ENCODE results near the gene CNOT6.
"Not testable (repeated sequence)": the region's sequence is repeated elsewhere in the genome, so short reads cannot be mapped to it uniquely, and the experiment has no call there.

Gene CNOT6

GRCh38 chr5:180475969-180476524, 18.1 kb upstream of the CNOT6 start:
- H3K27me3 Mint-ChIP-seq; H3K9me3 Mint-ChIP-seq; H3K27ac Mint-ChIP-seq (ENCODE audit: low read depth); DNase-seq (ENCODE audit: low spot score in 2 of 2); H3K4me3 Mint-ChIP-seq; ATAC-seq (replicated peaks; ENCODE audit: extremely low read depth, poor library complexity, severe bottlenecking); H3K36me3 Mint-ChIP-seq (ENCODE audit: insufficient read depth); H3K4me1 Mint-ChIP-seq: not testable (repeated sequence)

GRCh38 chr5:180484813-180485212, 9.4 kb upstream of the CNOT6 start:
- no peak overlapping the region for H3K4me3 Mint-ChIP-seq
- no peaks in the 10 kb centered on the region for H3K27me3 Mint-ChIP-seq
- H3K36me3 Mint-ChIP-seq (ENCODE audit: insufficient read depth), result no peaks in the 10 kb centered on the region
- ATAC-seq (replicated peaks; ENCODE audit: extremely low read depth, poor library complexity, severe bottlenecking) (no peak), DNase-seq (ENCODE audit: low spot score in 2 of 2) (no peak)
- no peaks in the 10 kb centered on the region for H3K9me3 Mint-ChIP-seq
- H3K27ac Mint-ChIP-seq (ENCODE audit: low read depth), result no peak overlapping the region
- no peaks in the 10 kb centered on the region for H3K4me1 Mint-ChIP-seq

- H3K36me3 Mint-ChIP-seq (ENCODE audit: insufficient read depth), result no peaks in the 10 kb centered on the region
- no peaks in the 10 kb centered on the region for H3K27me3 Mint-ChIP-seq
- no peaks in the 10 kb centered on the region for H3K4me1 Mint-ChIP-seq
- H3K9me3 Mint-ChIP-seq, result no peaks in the 10 kb centered on the region
- ATAC-seq (replicated peaks; ENCODE audit: extremely low read depth, poor library complexity, severe bottlenecking) (no peak), DNase-seq (ENCODE audit: low spot score in 2 of 2) (no peak)
- H3K4me3 Mint-ChIP-seq, result no peak overlapping the region
- no peak overlapping the region for H3K27ac Mint-ChIP-seq (ENCODE audit: low read depth)
These were observed 7.5 kb upstream of the CNOT6 start for GRCh38 chr5:180486636-180487149.

DNA sequence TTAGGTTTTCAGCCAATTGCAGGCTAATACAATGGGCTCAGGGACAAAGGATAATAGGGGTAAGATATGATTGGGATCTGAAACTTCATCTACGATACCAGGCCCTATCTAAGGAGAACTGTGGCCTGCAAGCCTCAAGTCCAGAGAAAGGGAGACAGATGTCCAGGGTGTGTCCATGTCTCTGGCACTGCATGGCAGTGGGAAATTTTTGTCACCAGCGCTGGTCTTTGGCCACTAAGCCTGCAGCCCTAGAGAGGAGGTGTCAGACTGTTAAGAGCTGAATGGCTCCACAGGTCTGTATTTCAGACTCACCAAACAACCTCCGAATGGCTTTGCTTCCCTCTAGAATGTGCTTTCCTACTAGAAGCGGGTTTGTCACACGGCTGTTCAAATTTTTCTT, 6.6 kb upstream of the CNOT6 start:
- Mint-ChIP-seq H3K4me3 (no peak overlapping the region), H3K4me1 (peaks cover 3% of the 10 kb centered on the region), H3K27me3 (no peaks in the 10 kb centered on the region), H3K27ac (ENCODE audit: low read depth) (no peak overlapping the region), H3K36me3 (ENCODE audit: insufficient read depth) (no peaks in the 10 kb centered on the region), H3K9me3 (no peaks in the 10 kb centered on the region)
- no peak for ATAC-seq (replicated peaks; ENCODE audit: extremely low read depth, poor library complexity, severe bottlenecking)
- no peak for DNase-seq (ENCODE audit: low spot score in 2 of 2)

DNA sequence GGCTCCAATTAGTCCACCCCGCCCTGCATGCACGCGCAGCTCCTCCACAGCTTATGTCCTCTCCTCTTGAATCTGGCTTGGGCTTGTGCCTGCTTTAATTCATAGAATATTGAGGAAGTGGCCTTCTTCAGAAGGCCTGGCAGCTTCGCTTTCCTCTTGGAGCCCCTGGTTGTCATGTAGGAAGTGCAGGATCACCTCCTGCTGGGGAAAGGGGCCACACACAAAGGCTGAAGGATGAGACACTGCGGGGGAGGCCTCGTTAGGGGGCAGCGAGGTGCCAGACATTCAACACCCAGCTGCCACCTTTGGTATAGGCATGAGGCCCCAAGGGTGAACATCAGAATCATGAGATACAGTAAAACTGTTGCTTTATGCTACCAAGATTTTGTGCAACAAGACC, 2.7 kb upstream of the CNOT6 start:
- DNase-seq (ENCODE audit: low spot score in 2 of 2), result no peak
- H3K4me3 Mint-ChIP-seq, result no peak overlapping the region

GRCh38 chr5:180492226-180492903, 1.8 kb upstream of the CNOT6 start:
- Mint-ChIP-seq H3K4me1 (peaks cover 25% of the 10 kb centered on the region), H3K27me3 (no peaks in the 10 kb centered on the region), H3K27ac (ENCODE audit: low read depth) (no peak overlapping the region), H3K9me3 (no peaks in the 10 kb centered on the region), H3K4me3 (no peak overlapping the region), H3K36me3 (ENCODE audit: insufficient read depth) (peaks cover 14% of the 10 kb centered on the region)
- no peak for DNase-seq (ENCODE audit: low spot score in 2 of 2)
- no peak for ATAC-seq (replicated peaks; ENCODE audit: extremely low read depth, poor library complexity, severe bottlenecking)

More for the DNA sequence above, 2.7 kb upstream of the CNOT6 start:
- Mint-ChIP-seq H3K36me3 (ENCODE audit: insufficient read depth) (peaks cover 13% of the 10 kb centered on the region), H3K4me1 (peaks cover 25% of the 10 kb centered on the region), H3K27ac (ENCODE audit: low read depth) (no peak overlapping the region), H3K9me3 (no peaks in the 10 kb centered on the region), H3K27me3 (no peaks in the 10 kb centered on the region)
- ATAC-seq (replicated peaks; ENCODE audit: extremely low read depth, poor library complexity, severe bottlenecking), result no peak

- Mint-ChIP-seq H3K36me3 (ENCODE audit: insufficient read depth) (peaks cover 14% of the 10 kb centered on the region), H3K27ac (ENCODE audit: low read depth) (peak overlapping the region; percentile 96), H3K9me3 (no peaks in the 10 kb centered on the region), H3K4me3 (peak overlapping the region; percentile 83), H3K4me1 (peaks cover 33% of the 10 kb centered on the region), H3K27me3 (no peaks in the 10 kb centered on the region)
- peak in 1 of 2 donors; percentile 14 for DNase-seq (ENCODE audit: low spot score in 2 of 2)
- ATAC-seq (replicated peaks; ENCODE audit: extremely low read depth, poor library complexity, severe bottlenecking), result peak; percentile 61
These were observed 467 bp downstream of the CNOT6 start for GRCh38 chr5:180494510-180495181.

GRCh38 chr5:180495292-180495691, 1.1 kb downstream of the CNOT6 start:
- peaks cover 33% of the 10 kb centered on the region for H3K4me1 Mint-ChIP-seq
- H3K36me3 Mint-ChIP-seq (ENCODE audit: insufficient read depth), result peaks cover 14% of the 10 kb centered on the region
- peak overlapping the region; percentile 83 for H3K4me3 Mint-ChIP-seq
- peak overlapping the region; percentile 96 for H3K27ac Mint-ChIP-seq (ENCODE audit: low read depth)
- no peak for DNase-seq (ENCODE audit: low spot score in 2 of 2)
- no peaks in the 10 kb centered on the region for H3K27me3 Mint-ChIP-seq
- H3K9me3 Mint-ChIP-seq, result no peaks in the 10 kb centered on the region
- ATAC-seq (replicated peaks; ENCODE audit: extremely low read depth, poor library complexity, severe bottlenecking), result no peak

GRCh38 chr5:180495991-180496741, 2.0 kb downstream of the CNOT6 start:
- ATAC-seq (replicated peaks; ENCODE audit: extremely low read depth, poor library complexity, severe bottlenecking), result no peak
- peak overlapping the region; percentile 83 for H3K4me3 Mint-ChIP-seq
- no peaks in the 10 kb centered on the region for H3K27me3 Mint-ChIP-seq
- DNase-seq (ENCODE audit: low spot score in 2 of 2), result no peak
- H3K27ac Mint-ChIP-seq (ENCODE audit: low read depth), result no peak overlapping the region
- no peaks in the 10 kb centered on the region for H3K9me3 Mint-ChIP-seq
- H3K4me1 Mint-ChIP-seq, result peaks cover 33% of the 10 kb centered on the region
- peaks cover 14% of the 10 kb centered on the region for H3K36me3 Mint-ChIP-seq (ENCODE audit: insufficient read depth)

GRCh38 chr5:180496806-180497205, 2.6 kb downstream of the CNOT6 start:
- not testable (repeated sequence) for H3K27me3 Mint-ChIP-seq; DNase-seq (ENCODE audit: low spot score in 2 of 2); H3K4me3 Mint-ChIP-seq; H3K27ac Mint-ChIP-seq (ENCODE audit: low read depth); ATAC-seq (replicated peaks; ENCODE audit: extremely low read depth, poor library complexity, severe bottlenecking); H3K9me3 Mint-ChIP-seq
- peaks cover 14% of the 10 kb centered on the region for H3K36me3 Mint-ChIP-seq (ENCODE audit: insufficient read depth)
- peaks cover 33% of the 10 kb centered on the region for H3K4me1 Mint-ChIP-seq

GRCh38 chr5:180497865-180498264, 3.7 kb downstream of the CNOT6 start:
- not testable (repeated sequence) for H3K4me3 Mint-ChIP-seq

GRCh38 chr5:180498378-180498777, 4.2 kb downstream of the CNOT6 start:
- no peak for ATAC-seq (replicated peaks; ENCODE audit: extremely low read depth, poor library complexity, severe bottlenecking)

More at GRCh38 chr5:180497865-180498264, 3.7 kb downstream of the CNOT6 start:
- Mint-ChIP-seq H3K36me3 (ENCODE audit: insufficient read depth) (peaks cover 13% of the 10 kb centered on the region), H3K4me1 (peaks cover 28% of the 10 kb centered on the region)
- H3K27me3 Mint-ChIP-seq; H3K27ac Mint-ChIP-seq (ENCODE audit: low read depth); H3K9me3 Mint-ChIP-seq; DNase-seq (ENCODE audit: low spot score in 2 of 2); ATAC-seq (replicated peaks; ENCODE audit: extremely low read depth, poor library complexity, severe bottlenecking): not testable (repeated sequence)

More at GRCh38 chr5:180498378-180498777, 4.2 kb downstream of the CNOT6 start:
- H3K27me3 Mint-ChIP-seq, result no peaks in the 10 kb centered on the region
- H3K27ac Mint-ChIP-seq (ENCODE audit: low read depth), result no peak overlapping the region
- no peak overlapping the region for H3K4me3 Mint-ChIP-seq
- no peak for DNase-seq (ENCODE audit: low spot score in 2 of 2)
- H3K9me3 Mint-ChIP-seq, result no peaks in the 10 kb centered on the region
- H3K36me3 Mint-ChIP-seq (ENCODE audit: insufficient read depth), result peaks cover 11% of the 10 kb centered on the region
- peaks cover 25% of the 10 kb centered on the region for H3K4me1 Mint-ChIP-seq

All from central memory CD8-positive, alpha-beta T cell (primary cell).